Lower lobe of right lung (tissue), 2 donors: ENCODE measurements around the gene EDN1. TPM values are rescaled to one million over a fixed set of nuclear protein-coding genes. Genes with fewer than 3 reads are reported as not detected.

ENCODE experiments used
- ATAC-seq, 2 donors: fragments of 200-7000 bp; cut with Tn5 transposase; one replicate each; pipeline ENCODE4 v1.9.1; 2020 to 2022; ENCODE audit warnings: mild to moderate bottlenecking in 2 of 2, moderate library complexity in 2 of 2
- DNase-seq: peaks from one replicate; pipeline ENCODE4 v3.0.0-alpha.2; 2020
- H3K27ac ChIP-seq: fragments of 200-600 bp; one replicate; pipeline ENCODE4 v1.8.0; 2022
- H3K27me3 ChIP-seq: fragments of 200-600 bp; one replicate; pipeline ENCODE4 v1.8.0; 2022; ENCODE audit warnings: low read depth
- H3K36me3 ChIP-seq: fragments of 200-600 bp; one replicate; pipeline ENCODE4 v1.8.0; 2022; ENCODE audit warnings: mild to moderate bottlenecking
- H3K4me1 ChIP-seq: fragments of 200-600 bp; one replicate; pipeline ENCODE4 v1.8.0; 2022
- H3K4me3 ChIP-seq: fragments of 200-600 bp; one replicate; pipeline ENCODE4 v1.8.0; 2022; ENCODE audit warnings: mild to moderate bottlenecking
- H3K9me3 ChIP-seq: fragments of 200-600 bp; one replicate; pipeline ENCODE4 v1.8.0; 2022
- intact Hi-C: fragments of 100-400 bp; cut with DNase I; formaldehyde crosslinking; loops from one replicate; pipeline ENCODE4 v1.11.0; 2022
- total RNA-seq: library from RNA; stranded (reverse); fragmentation: NEBNext Ultra II Directional; extraction: Animal tissue kit (Norgen Biotek cat#: 25700); gene quantifications from one replicate; pipeline ENCODE4 v1.2.1, GENCODE V29; 2021
- TF ChIP-seq, protein P1 (sequence below): fragments of 200-600 bp; IDR thresholded peaks from one replicate; pipeline ENCODE4 v1.8.0; 2022; ENCODE audit warnings: antibody characterized with exemption, mild to moderate bottlenecking
- donor health status: DM: no; HTN: yes; CAD: no; lungs with severe emphysema.

The EDN1 gene
- total RNA-seq, 1 donor from 2014 or later, result 61.2 TPM

- ATAC-seq (no peak), DNase-seq (no peak)
- intact Hi-C loops, result no loop called here
- H3K36me3 ChIP-seq, result no peaks in the 10 kb centered on the region
- H3K9me3 ChIP-seq, result no peaks in the 10 kb centered on the region
- H3K4me1 ChIP-seq, result no peaks in the 10 kb centered on the region
- no peak overlapping the region for H3K4me3 ChIP-seq
- no peaks in the 10 kb centered on the region for H3K27me3 ChIP-seq
- TF ChIP-seq, protein P1, sequence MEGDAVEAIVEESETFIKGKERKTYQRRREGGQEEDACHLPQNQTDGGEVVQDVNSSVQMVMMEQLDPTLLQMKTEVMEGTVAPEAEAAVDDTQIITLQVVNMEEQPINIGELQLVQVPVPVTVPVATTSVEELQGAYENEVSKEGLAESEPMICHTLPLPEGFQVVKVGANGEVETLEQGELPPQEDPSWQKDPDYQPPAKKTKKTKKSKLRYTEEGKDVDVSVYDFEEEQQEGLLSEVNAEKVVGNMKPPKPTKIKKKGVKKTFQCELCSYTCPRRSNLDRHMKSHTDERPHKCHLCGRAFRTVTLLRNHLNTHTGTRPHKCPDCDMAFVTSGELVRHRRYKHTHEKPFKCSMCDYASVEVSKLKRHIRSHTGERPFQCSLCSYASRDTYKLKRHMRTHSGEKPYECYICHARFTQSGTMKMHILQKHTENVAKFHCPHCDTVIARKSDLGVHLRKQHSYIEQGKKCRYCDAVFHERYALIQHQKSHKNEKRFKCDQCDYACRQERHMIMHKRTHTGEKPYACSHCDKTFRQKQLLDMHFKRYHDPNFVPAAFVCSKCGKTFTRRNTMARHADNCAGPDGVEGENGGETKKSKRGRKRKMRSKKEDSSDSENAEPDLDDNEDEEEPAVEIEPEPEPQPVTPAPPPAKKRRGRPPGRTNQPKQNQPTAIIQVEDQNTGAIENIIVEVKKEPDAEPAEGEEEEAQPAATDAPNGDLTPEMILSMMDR, result no peak
- no peak overlapping the region for H3K27ac ChIP-seq
These were observed 12.8 kb upstream of the EDN1 start for GRCh38 chr6:12277386-12277785.

DNA sequence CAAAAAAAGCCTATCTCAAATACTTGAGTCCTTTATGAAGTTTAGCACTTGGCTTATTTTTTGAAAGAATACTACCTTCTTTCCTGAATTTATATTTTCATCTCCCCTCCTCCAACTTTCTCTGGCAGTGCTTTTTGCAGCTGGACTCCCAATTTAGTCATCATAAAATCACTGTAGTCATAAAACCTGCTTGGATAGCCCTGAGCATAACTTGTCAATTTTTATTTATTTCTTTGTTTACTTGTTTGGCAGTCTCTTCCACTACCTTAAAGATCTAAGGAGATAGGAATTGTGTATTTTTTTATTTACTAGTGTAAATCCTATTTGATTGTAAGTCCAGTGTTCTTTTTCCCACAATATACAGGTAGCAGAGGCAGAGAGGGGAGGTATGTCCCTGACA, 11.2 kb upstream of the EDN1 start:
- Histone ChIP-seq H3K4me1 (no peaks in the 10 kb centered on the region), H3K4me3 (no peak overlapping the region), H3K27me3 (no peaks in the 10 kb centered on the region), H3K9me3 (no peaks in the 10 kb centered on the region), H3K36me3 (no peaks in the 10 kb centered on the region), H3K27ac (no peak overlapping the region)
- ATAC-seq (no peak), DNase-seq (no peak)
- intact Hi-C loops, result no loop called here
- TF ChIP-seq, protein P1, result no peak

DNA sequence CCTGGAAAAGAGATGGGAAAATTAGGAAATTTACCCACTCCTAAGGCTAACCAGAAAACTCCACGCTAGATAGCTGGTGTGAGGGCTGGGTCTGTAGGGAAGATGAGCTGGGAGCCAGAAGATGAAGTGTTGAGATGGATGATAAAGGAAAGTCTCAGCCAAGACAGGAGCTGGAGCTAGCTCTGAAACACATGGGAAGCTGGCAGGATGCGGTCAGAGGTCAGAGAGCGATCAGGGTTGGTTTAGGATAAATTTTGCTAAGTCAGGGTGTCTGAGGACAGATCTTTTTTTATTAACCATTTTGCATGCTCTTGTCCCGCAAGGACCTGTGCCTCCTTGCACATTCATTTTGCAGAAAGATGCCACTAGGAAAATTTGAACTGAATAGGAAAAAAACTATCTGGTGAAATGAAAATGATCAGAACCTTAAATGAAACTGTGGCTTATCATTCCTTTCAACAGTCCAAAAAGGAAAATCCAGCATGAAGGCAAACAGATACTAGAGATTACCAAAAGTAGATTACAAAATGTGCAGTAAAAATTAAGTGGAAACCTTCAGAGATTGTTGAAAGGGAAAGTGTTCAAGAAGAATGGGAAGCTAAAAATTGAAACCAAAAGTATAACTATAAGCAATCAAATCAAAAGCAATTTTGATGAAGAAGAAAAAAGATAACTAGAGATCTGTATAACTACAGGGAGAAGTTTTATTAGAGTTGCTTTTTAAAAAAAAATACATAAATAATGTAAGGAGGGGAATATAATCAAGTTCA, 10.7 kb upstream of the EDN1 start:
- TF ChIP-seq, protein P1, result no peak
- ATAC-seq, result no peak
- Histone ChIP-seq H3K36me3 (no peaks in the 10 kb centered on the region), H3K4me1 (no peaks in the 10 kb centered on the region), H3K27ac (no peak overlapping the region), H3K9me3 (no peaks in the 10 kb centered on the region), H3K4me3 (no peak overlapping the region), H3K27me3 (no peaks in the 10 kb centered on the region)
- no peak for DNase-seq
- intact Hi-C loops, result no loop called here

DNA sequence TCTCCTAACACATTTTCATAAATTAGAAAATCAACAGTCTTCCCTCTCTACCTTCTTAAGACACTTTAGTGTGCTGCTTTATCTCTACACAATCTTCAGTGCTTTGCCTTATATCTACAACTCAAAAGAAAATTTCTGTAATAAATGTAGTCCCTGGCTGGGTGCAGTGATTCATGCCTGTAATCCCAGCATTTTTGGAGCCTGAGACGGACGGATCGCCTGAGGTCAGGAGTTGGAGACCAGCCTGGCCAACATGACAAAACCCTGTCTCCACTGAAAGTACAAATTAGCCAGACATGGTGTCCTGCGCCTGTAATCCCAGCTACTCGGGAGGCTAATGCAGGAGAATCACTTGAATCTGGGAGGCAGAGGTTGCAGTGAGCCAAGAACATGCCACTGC, 9.7 kb upstream of the EDN1 start:
- no peak for DNase-seq

GRCh38 chr6:12280902-12281301, 9.3 kb upstream of the EDN1 start:
- Histone ChIP-seq H3K9me3 (no peaks in the 10 kb centered on the region), H3K27me3 (no peaks in the 10 kb centered on the region), H3K27ac (no peak overlapping the region), H3K36me3 (no peaks in the 10 kb centered on the region), H3K4me1 (no peaks in the 10 kb centered on the region), H3K4me3 (no peak overlapping the region)
- intact Hi-C loops, result no loop called here
- DNase-seq (no peak), ATAC-seq (no peak)
- TF ChIP-seq, protein P1, result no peak

More for the DNA sequence above, 9.7 kb upstream of the EDN1 start:
- no peak overlapping the region for H3K4me3 ChIP-seq
- H3K27me3 ChIP-seq, result no peaks in the 10 kb centered on the region
- TF ChIP-seq, protein P1, result no peak
- no peaks in the 10 kb centered on the region for H3K36me3 ChIP-seq
- H3K4me1 ChIP-seq, result no peaks in the 10 kb centered on the region
- H3K27ac ChIP-seq, result no peak overlapping the region
- intact Hi-C loops, result no loop called here
- no peak for ATAC-seq
- H3K9me3 ChIP-seq, result no peaks in the 10 kb centered on the region
